ENCODE data around the gene MAGEA10. TPM values are rescaled to one million over a fixed set of nuclear protein-coding genes. Genes with fewer than 3 reads are reported as not detected.
A peak's percentile ranks its signal among the peaks of the same experiment; 100 is the strongest.

Gene MAGEA10
- total and polyA plus RNA-seq, 2 experiments from 2014 or later = not detected

- Histone ChIP-seq H3F3A (replicated peaks; ENCODE audit: low read depth) (no peaks in the 10 kb centered on the region), H3K4me2 (no peak overlapping the region), H3K9me2 (ENCODE audit: insufficient read depth) (no peaks in the 10 kb centered on the region), H3K36me3 (ENCODE audit: insufficient read depth) (no peaks in the 10 kb centered on the region), H2AFZ (no peak overlapping the region), H3K4me3 (no peak overlapping the region), H3K4me1 (ENCODE audit: insufficient read depth) (peaks cover 2% of the 10 kb centered on the region), H3K27me3 (ENCODE audit: insufficient read depth) (no peaks in the 10 kb centered on the region), H4K20me1 (replicated peaks; ENCODE audit: insufficient read depth) (no peaks in the 10 kb centered on the region), H3K79me2 (replicated peaks; ENCODE audit: insufficient read depth) (no peaks in the 10 kb centered on the region), H3K27ac (ENCODE audit: low read depth) (no peak overlapping the region)
- no peaks in the 10 kb centered on the region; the same call in 2 of the 3 replicates for H3K9me3 Mint-ChIP-seq
- H3K27ac Mint-ChIP-seq = no peak overlapping the region
- TF ChIP-seq CTCF (conservative IDR thresholded peaks at IDR 0.05; ENCODE audit: low read depth in 2 of 2) (no peak), NANOG (IDR thresholded peaks at IDR 0.05; ENCODE audit: borderline replicate concordance) (no peak), EZH2 (IDR thresholded peaks at IDR 0.05; ENCODE audit: low read depth, unreplicated experiment) (no peak)
- DNase-seq (ENCODE audit: low spot score) (no peak), ATAC-seq (no peak)
- H3K4me3 Mint-ChIP-seq = no peak overlapping the region
- peaks cover 18% of the 10 kb centered on the region; the same call in 2 of the 3 replicates for H3K4me1 Mint-ChIP-seq
- no peaks in the 10 kb centered on the region for H3K27me3 Mint-ChIP-seq (ENCODE audit: insufficient read depth, low read depth, poor library complexity)
- no peaks in the 10 kb centered on the region for H3K36me3 Mint-ChIP-seq (ENCODE audit: low read depth)
Observed at GRCh38 chrX:152155766-152156310, 17.5 kb upstream of the MAGEA10 start.

- no peak overlapping the region for H2AFZ ChIP-seq
- Mint-ChIP-seq H3K4me1 (peaks cover 31% of the 10 kb centered on the region), H3K27ac (no peak overlapping the region), H3K36me3 (ENCODE audit: low read depth) (no peaks in the 10 kb centered on the region), H3K9me3 (no peaks in the 10 kb centered on the region; the same call in 2 of the 3 replicates), H3K27me3 (ENCODE audit: insufficient read depth, low read depth, poor library complexity) (no peaks in the 10 kb centered on the region), H3K4me3 (no peak overlapping the region)
- H3K36me3 ChIP-seq (ENCODE audit: insufficient read depth) = no peaks in the 10 kb centered on the region
- H3K9me2 ChIP-seq (ENCODE audit: insufficient read depth) = no peaks in the 10 kb centered on the region
- no peak overlapping the region for H3K27ac ChIP-seq (ENCODE audit: low read depth)
- H3K4me2 ChIP-seq = no peak overlapping the region
- no peak overlapping the region for H3K4me3 ChIP-seq
- DNase-seq (ENCODE audit: low spot score) (no peak), ATAC-seq (peak; percentile 32; the same call in 1 of the 3 replicates)
- no peaks in the 10 kb centered on the region for H4K20me1 ChIP-seq (replicated peaks; ENCODE audit: insufficient read depth)
- H3K4me1 ChIP-seq (ENCODE audit: insufficient read depth) = peaks cover 10% of the 10 kb centered on the region
- no peaks in the 10 kb centered on the region for H3K79me2 ChIP-seq (replicated peaks; ENCODE audit: insufficient read depth)
- no peaks in the 10 kb centered on the region for H3F3A ChIP-seq (replicated peaks; ENCODE audit: low read depth)
- H3K27me3 ChIP-seq (ENCODE audit: insufficient read depth) = no peaks in the 10 kb centered on the region
- TF ChIP-seq CREB1 (CRISPR knock-in tag; IDR thresholded peaks at IDR 0.05; ENCODE audit: low read depth) = no peak
- no peak for TF ChIP-seq ZNF331 (CRISPR knock-in tag; IDR thresholded peaks at IDR 0.05; ENCODE audit: low read depth)
- no peak for TF ChIP-seq REST (IDR thresholded peaks at IDR 0.05; ENCODE audit: unreplicated experiment)
- no peak for TF ChIP-seq ZNF462 (CRISPR knock-in tag; IDR thresholded peaks at IDR 0.05)
- TF ChIP-seq ZNF114 (CRISPR knock-in tag; IDR thresholded peaks at IDR 0.05) = no peak
- TF ChIP-seq ETS1 (IDR thresholded peaks at IDR 0.05) = no peak
Observed at GRCh38 chrX:152154050-152154449, 15.7 kb upstream of the MAGEA10 start.

Data from GM23338 (cell line).